Astrocyte (in vitro differentiated cells and primary cell): Measurements from ENCODE around the gene KMT2C.

Experiments used
- EZH2 ChIP-seq: IDR thresholded peaks from 2 replicates; pipeline ENCODE4 v1.6.1; 2012; ENCODE audit warnings: mild to moderate bottlenecking, low read length, inconsistent platforms; ENCODE audit not compliant: insufficient read depth
- TF ChIP-seq, protein P1 (sequence below): IDR thresholded peaks from 2 replicates; pipeline ENCODE4 v1.5.1; 2011; ENCODE audit warnings: low read depth, mild to moderate bottlenecking, inconsistent platforms, low read length, moderate library complexity; ENCODE audit not compliant: insufficient read depth

DNA sequence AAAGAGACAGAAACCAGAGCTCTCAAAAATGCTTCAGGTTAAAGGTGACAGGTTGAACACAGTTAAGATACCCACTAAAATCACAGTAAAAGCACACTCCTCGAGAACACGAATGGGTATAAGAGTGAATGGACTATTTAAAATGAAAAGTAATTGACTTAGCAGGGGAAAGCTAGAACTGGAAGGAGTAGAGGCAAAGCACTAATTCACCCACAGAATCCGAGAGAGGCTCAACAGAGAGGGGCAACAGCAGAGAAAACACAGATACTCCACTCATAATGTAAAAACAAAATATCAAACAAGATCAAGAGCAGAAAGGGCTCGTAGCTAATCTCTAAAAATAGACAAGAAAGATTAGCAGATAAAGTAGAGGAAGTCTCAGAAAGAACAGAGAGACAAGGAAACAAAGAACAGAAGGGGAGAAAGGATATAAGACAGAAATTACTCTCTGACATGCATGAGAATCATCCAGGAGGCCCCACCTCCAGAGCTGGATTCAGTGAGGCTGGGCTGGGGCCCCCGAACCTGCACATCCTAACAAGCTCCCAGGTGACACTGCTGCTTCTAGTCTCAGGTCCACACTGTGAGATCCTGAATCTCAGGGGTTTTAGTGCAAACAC, 292.7 kb downstream of the KMT2C start:
- TF ChIP-seq, protein P1, sequence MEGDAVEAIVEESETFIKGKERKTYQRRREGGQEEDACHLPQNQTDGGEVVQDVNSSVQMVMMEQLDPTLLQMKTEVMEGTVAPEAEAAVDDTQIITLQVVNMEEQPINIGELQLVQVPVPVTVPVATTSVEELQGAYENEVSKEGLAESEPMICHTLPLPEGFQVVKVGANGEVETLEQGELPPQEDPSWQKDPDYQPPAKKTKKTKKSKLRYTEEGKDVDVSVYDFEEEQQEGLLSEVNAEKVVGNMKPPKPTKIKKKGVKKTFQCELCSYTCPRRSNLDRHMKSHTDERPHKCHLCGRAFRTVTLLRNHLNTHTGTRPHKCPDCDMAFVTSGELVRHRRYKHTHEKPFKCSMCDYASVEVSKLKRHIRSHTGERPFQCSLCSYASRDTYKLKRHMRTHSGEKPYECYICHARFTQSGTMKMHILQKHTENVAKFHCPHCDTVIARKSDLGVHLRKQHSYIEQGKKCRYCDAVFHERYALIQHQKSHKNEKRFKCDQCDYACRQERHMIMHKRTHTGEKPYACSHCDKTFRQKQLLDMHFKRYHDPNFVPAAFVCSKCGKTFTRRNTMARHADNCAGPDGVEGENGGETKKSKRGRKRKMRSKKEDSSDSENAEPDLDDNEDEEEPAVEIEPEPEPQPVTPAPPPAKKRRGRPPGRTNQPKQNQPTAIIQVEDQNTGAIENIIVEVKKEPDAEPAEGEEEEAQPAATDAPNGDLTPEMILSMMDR: no peak
- no peak for TF ChIP-seq EZH2
